HL-60 (cell line): ENCODE data around the gene DOK5.

Experiments used
- DNase-seq, 2 experiments: peaks; one replicate each; pipeline ENCODE4 v3.0.0-alpha.2; 2010 to 2020; ENCODE audit warnings: low read depth in 1 of 2, low spot score in 1 of 2
- H3K27ac ChIP-seq: fragments of 250-450 bp; sonication (Bioruptor Pico); replicated peaks from 2 replicates; pipeline ENCODE4 v1.5.1; 2020; ENCODE audit warnings: mild to moderate bottlenecking, moderate library complexity
- H3K27me3 ChIP-seq: fragments of 250-450 bp; sonication (Bioruptor Pico); 2 replicates; pipeline ENCODE4 v1.5.1; 2021; ENCODE audit warnings: mild to moderate bottlenecking, moderate library complexity; ENCODE audit not compliant: insufficient read depth, poor library complexity, severe bottlenecking
- H3K4me3 ChIP-seq: replicated peaks from 2 replicates; pipeline ENCODE4 v1.5.1; 2011; ENCODE audit warnings: mild to moderate bottlenecking, control low read depth, low read length; ENCODE audit not compliant: insufficient read depth
- CTCF ChIP-seq: IDR thresholded peaks from one replicate; pipeline ENCODE4 v1.5.1; 2011; ENCODE audit warnings: low read length, control low read depth, inconsistent platforms; ENCODE audit not compliant: insufficient read depth
- GABPA ChIP-seq: IDR thresholded peaks from 2 replicates; pipeline ENCODE4 v1.6.1; 2012; ENCODE audit warnings: low read depth
- POLR2AphosphoS5 ChIP-seq: IDR thresholded peaks from 2 replicates; pipeline ENCODE4 v1.6.1; 2012; ENCODE audit warnings: low read depth
- REST ChIP-seq: IDR thresholded peaks from 2 replicates; pipeline ENCODE4 v1.6.1; 2012; ENCODE audit warnings: low read depth; ENCODE audit not compliant: insufficient replicate concordance
- SPI1 ChIP-seq: IDR thresholded peaks from 2 replicates; pipeline ENCODE4 v1.6.1; 2012; ENCODE audit warnings: low read depth, mild to moderate bottlenecking, borderline replicate concordance

DOK5 gene

DNA sequence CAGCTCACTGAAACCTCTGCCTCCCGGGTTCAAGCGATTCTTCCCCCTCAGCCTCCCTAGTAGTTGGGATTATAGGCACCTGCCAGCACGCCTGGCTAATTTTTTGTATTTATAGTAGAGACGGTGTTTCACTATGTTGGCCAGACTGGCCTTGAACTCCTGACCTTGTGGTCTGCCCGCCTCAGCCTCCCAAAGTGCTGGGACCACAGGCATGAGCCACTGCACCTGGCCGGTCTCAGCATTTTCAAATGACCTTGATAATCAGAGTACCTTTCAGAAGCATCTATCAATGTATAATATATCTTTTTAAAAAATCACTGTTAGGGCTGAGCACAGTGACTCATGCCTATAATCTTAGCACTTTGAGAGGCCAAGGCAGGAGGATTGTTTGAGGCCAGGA is 143.0 kb downstream of the DOK5 start:
- no peak overlapping the region for H3K4me3 ChIP-seq
- TF ChIP-seq SPI1 (no peak), REST (no peak), GABPA (no peak), POLR2AphosphoS5 (no peak)
- no peak for DNase-seq
- no peak overlapping the region for H3K27ac ChIP-seq
- peaks cover 2% of the 10 kb centered on the region for H3K27me3 ChIP-seq

GRCh38 chr20:54619181-54619580 is 143.8 kb downstream of the DOK5 start:
- H3K4me3 ChIP-seq = no peak overlapping the region
- no peak for DNase-seq

DNA sequence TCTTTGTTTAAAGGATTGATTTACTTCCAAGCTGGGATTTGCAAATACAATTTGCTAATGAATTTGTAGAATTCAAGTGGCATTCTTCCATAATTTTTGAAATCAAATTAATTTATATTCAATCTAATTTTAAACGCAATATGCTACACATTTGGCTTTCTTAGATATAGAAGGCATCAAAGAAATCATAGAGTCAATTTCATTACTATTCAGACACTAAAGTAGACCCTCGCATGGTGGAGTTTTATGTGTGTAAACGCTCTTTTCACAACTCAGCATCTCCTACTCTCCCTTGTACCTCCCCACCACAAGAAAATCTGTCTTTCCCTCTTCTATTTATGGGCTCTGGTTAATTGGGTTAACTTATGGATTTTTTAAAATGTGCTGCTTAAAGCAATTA is 144.3 kb downstream of the DOK5 start:
- Histone ChIP-seq H3K27me3 (peaks cover 2% of the 10 kb centered on the region), H3K27ac (no peak overlapping the region), H3K4me3 (no peak overlapping the region)
- DNase-seq = no peak
- no peak for TF ChIP-seq GABPA
- no peak for TF ChIP-seq CTCF
- no peak for TF ChIP-seq POLR2AphosphoS5
- no peak for TF ChIP-seq SPI1
- no peak for TF ChIP-seq REST

More at GRCh38 chr20:54619181-54619580, 143.8 kb downstream of the DOK5 start:
- TF ChIP-seq GABPA (no peak), REST (no peak), POLR2AphosphoS5 (no peak), CTCF (no peak), SPI1 (no peak)
- Histone ChIP-seq H3K27ac (no peak overlapping the region), H3K27me3 (peaks cover 2% of the 10 kb centered on the region)

DNA sequence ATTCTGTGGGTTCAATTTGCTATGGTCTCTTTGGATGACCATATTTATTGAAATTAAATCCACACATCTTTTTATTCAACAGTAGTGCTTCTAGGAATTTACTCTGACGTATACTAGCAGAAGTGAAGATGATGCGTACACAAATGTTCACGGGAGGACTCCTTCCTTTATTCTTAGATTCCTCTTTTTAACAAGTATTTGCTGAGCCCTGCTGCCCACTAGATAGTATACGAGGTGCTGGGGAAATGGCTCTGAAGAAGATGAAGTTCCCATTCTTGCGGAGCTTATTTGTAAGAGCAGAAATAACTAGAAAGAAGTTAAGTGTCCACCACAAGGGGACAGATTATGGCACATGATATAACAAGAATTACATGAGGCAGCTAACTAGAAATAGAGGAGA is 145.2 kb downstream of the DOK5 start:
- no peak overlapping the region for H3K27ac ChIP-seq
- no peak for TF ChIP-seq REST
- no peak for TF ChIP-seq POLR2AphosphoS5
- TF ChIP-seq GABPA = no peak
- no peak for TF ChIP-seq SPI1
- TF ChIP-seq CTCF = no peak
- peaks cover 2% of the 10 kb centered on the region for H3K27me3 ChIP-seq
- DNase-seq = no peak
- no peak overlapping the region for H3K4me3 ChIP-seq
